ENCODE results near the gene EPN2. TPM values are rescaled to one million over a fixed set of nuclear protein-coding genes. Genes with fewer than 3 reads are reported as not detected.

EPN2 gene
- total and polyA plus RNA-seq, 10 of the 15 experiments (the other 5 are each of a cell fraction or from before 2014, with no cell fraction given): 0.26 to 8.4 (median 4.7) TPM

GRCh38 chr17:19281161-19281560 lies 44.0 kb downstream of the EPN2 start:
- Histone ChIP-seq H3K4me3 (no peak overlapping the region), H3K4me2 (ENCODE audit: control insufficient read depth, insufficient read depth) (no peak overlapping the region), H2AFZ (ENCODE audit: control insufficient read depth, low read depth, low read length) (no peak overlapping the region), H3K79me2 (ENCODE audit: control insufficient read depth, insufficient read depth, low read length) (no peaks in the 10 kb centered on the region), H3K4me1 (ENCODE audit: control insufficient read depth, insufficient read depth, low read length) (peaks cover 15% of the 10 kb centered on the region), H3K27me3 (replicated peaks in 1 of 2; ENCODE audit: control insufficient read depth in 2 of 2, insufficient read depth in 2 of 2, low read length in 1 of 2) (no peaks in the 10 kb centered on the region), H3K27ac (ENCODE audit: control insufficient read depth, insufficient read depth) (no peak overlapping the region), H3K9me3 (replicated peaks; ENCODE audit: control insufficient read depth, insufficient read depth, low read length) (no peaks in the 10 kb centered on the region), H3K9ac (ENCODE audit: control insufficient read depth, insufficient read depth, low read length) (no peak overlapping the region), H4K20me1 (ENCODE audit: control insufficient read depth, insufficient read depth) (0 out of 2 replicates have a peak, but pooled peaks cover 3% of the 10 kb centered on the region), H3K36me3 (ENCODE audit: control insufficient read depth in 2 of 2, insufficient read depth in 2 of 2, low read length in 1 of 2) (no peaks in the 10 kb centered on the region)
- no peak for DNase-seq (ENCODE audit: low read depth, low spot score)
- TF ChIP-seq LARP7 (IDR thresholded peaks at IDR 0.05) (no peak), KAT2A (conservative IDR thresholded peaks at IDR 0.05; ENCODE audit: control insufficient read depth, low read depth, low read length) (no peak), IRF3 (IDR thresholded peaks at IDR 0.05) (no peak), USF2 (IDR thresholded peaks at IDR 0.05; ENCODE audit: borderline replicate concordance, low read depth, low read length) (no peak), E2F8 (IDR thresholded peaks at IDR 0.05; ENCODE audit: low read depth, partially characterized antibody) (no peak), CHD1 (IDR thresholded peaks at IDR 0.05; ENCODE audit: low read depth, low read length) (no peak), SMAD5 (IDR thresholded peaks at IDR 0.05; ENCODE audit: low read depth) (no peak), HSF1 (IDR thresholded peaks at IDR 0.05; ENCODE audit: low read depth, low read length) (no peak), NKRF (conservative IDR thresholded peaks at IDR 0.05) (no peak), ZNF217 (IDR thresholded peaks at IDR 0.05) (no peak), SRF (IDR thresholded peaks at IDR 0.05; ENCODE audit: low read depth in 2 of 2, low read length in 2 of 2) (no peak), RELA (IDR thresholded peaks at IDR 0.05; ENCODE audit: borderline replicate concordance, partially characterized antibody) (no peak), YY1 (IDR thresholded peaks at IDR 0.05; ENCODE audit: low read depth, low read length) (no peak), IKZF2 (IDR thresholded peaks at IDR 0.05) (no peak), RELB (IDR thresholded peaks at IDR 0.05; ENCODE audit: low read depth) (no peak)
- no peak for ATAC-seq
- POLR2A ChIA-PET: no interaction called here
- FAIRE-seq: no peak
- intact Hi-C loops (cut with micrococcal nuclease; ENCODE audit: unreplicated experiment) (no loop called here), in situ Hi-C loops (cut with MboI) (no loop called here)
- RAD21 ChIA-PET (ENCODE audit: unreplicated experiment): no interaction called here
- WGBS (ENCODE audit: insufficient coverage, insufficient replicate concordance, low lambda C conversion rate, missing lambda C conversion rate): 32% methylated on average over 3 of the region's 3 CpGs
- CTCF ChIA-PET: interaction anchor here (0.6 kb wide), 1 partner anchor 77 kb away, joined by 3 read pairs; no protein-coding TSS in a partner anchor
- BruUV-seq (replicated peaks): no TSS peak
- SMC1A ChIA-PET (ENCODE audit: uncharacterized antibody, unreplicated experiment): interaction anchor here (1.6 kb wide), 1 partner anchor 25 kb away, joined by 7 read pairs; no protein-coding TSS in a partner anchor

All from GM12878 (cell line).